ENCODE results near the gene SPOCK1. TPM values are rescaled to one million over a fixed set of nuclear protein-coding genes. Genes with fewer than 3 reads are reported as not detected.
"Not testable (repeated sequence)": the region's sequence is repeated elsewhere in the genome, so short reads cannot be mapped to it uniquely, and the experiment has no call there.

SPOCK1 gene
- total RNA-seq, 2 donors from 2014 or later = not detected

DNA sequence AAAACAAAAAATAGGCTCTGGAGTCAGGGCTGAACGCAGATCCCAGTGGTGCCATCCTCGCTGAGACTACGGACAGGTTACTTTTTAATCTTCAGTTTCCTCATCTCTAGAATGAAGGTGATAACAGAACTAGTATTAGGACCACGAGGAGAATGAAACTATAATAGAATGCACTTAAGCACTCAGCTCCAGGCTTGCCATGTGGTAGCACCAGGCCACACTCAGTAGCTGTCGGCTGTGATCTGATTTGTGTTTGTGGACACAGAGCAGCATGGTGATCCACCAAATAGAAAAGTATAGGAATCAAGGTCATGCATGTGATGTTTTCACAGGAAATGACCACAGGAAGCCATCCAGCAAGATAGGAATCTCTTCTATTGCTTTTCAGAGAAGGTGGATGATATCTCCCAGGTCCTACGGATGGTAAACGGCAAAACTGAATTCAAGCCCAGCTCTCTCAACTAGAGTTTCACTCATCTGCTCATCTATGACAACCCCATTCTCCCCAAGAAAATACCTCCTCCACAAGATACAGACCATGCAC, 498.0 kb downstream of the SPOCK1 start:
- H3K27ac Mint-ChIP-seq = no peak overlapping the region
- peaks cover 4% of the 10 kb centered on the region for H3K27me3 Mint-ChIP-seq
- no peaks in the 10 kb centered on the region for H3K36me3 Mint-ChIP-seq (ENCODE audit: low read depth)
- H3K9me3 Mint-ChIP-seq = peaks cover 16% of the 10 kb centered on the region
- H3K4me3 Mint-ChIP-seq = no peak overlapping the region
- H3K4me1 Mint-ChIP-seq = no peaks in the 10 kb centered on the region
- no peak for ATAC-seq (replicated peaks)

DNA sequence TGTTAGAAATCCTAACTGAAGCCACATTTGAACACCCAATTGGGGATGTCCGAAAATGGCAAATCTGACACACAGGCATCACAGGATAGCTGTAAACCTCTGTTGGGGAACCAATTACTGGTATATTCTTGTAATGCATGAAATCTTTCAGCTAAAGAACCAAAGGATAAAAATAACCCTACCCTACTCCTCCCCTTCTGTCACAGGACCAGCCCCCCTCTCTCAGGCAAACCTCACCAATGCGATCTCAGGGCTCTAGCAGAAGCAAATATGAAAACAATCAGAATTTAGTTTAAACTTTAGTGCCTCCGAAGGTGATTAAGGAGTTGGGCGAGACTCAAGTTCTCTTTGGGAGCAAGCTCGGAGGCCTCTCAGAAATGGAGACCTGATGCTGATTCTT, 499.3 kb downstream of the SPOCK1 start:
- ATAC-seq (replicated peaks) = no peak
- no peaks in the 10 kb centered on the region for H3K4me1 Mint-ChIP-seq
- H3K36me3 Mint-ChIP-seq (ENCODE audit: low read depth) = no peaks in the 10 kb centered on the region
- H3K4me3 Mint-ChIP-seq = no peak overlapping the region
- no peaks in the 10 kb centered on the region for H3K27me3 Mint-ChIP-seq
- H3K9me3 Mint-ChIP-seq = peaks cover 10% of the 10 kb centered on the region
- no peak overlapping the region for H3K27ac Mint-ChIP-seq

DNA sequence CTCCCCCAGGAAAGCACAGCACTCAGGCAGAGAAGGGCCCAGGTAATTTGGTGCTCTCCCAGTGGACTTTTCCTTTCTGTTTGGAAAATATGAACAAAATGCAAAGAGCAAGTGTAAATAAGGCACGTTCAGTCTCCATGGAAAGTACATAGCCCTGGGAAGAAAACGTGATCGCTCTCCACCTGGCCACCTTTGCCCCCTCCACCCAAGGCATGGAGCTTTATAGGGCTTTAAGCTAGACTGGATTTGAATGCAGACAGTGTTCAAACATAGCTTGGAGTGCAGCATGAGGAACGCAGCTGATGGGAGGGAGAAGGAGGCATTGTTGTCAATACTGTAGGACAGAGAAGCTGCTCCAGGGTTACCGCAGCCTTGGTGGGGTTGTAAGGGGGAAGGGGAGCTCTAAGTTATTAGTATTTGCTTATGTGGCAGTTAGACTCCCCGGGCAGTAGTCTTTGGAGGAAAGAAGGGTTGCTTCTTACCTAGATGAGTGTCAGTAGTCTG, 500.2 kb downstream of the SPOCK1 start:
- Mint-ChIP-seq H3K27ac (no peak overlapping the region), H3K36me3 (ENCODE audit: low read depth) (no peaks in the 10 kb centered on the region), H3K9me3 (peaks cover 10% of the 10 kb centered on the region), H3K4me1 (no peaks in the 10 kb centered on the region), H3K27me3 (no peaks in the 10 kb centered on the region), H3K4me3 (no peak overlapping the region)
- no peak for ATAC-seq (replicated peaks)

DNA sequence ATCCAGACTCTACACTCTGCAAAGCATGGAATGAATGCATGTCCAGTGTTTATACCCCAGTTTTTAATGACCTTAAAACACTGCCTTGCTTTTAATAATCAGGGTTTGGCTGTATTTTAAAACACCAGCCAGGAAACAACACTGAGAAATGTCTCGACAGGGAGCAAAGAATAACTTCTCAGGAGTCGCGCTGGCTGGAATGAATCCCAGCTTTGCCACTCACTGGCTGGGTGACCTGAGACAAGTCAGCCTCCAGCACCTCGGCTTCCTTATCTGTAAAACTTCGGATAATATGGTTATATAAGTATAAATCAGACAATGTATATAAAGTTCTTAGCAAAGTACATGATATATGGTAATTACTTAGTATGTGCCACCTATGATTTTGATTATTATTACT, 505.0 kb downstream of the SPOCK1 start:
- Mint-ChIP-seq H3K9me3 (peaks cover 4% of the 10 kb centered on the region), H3K36me3 (ENCODE audit: low read depth) (no peaks in the 10 kb centered on the region), H3K27ac (no peak overlapping the region), H3K4me3 (no peak overlapping the region), H3K4me1 (no peaks in the 10 kb centered on the region), H3K27me3 (no peaks in the 10 kb centered on the region)
- ATAC-seq (replicated peaks) = no peak

DNA sequence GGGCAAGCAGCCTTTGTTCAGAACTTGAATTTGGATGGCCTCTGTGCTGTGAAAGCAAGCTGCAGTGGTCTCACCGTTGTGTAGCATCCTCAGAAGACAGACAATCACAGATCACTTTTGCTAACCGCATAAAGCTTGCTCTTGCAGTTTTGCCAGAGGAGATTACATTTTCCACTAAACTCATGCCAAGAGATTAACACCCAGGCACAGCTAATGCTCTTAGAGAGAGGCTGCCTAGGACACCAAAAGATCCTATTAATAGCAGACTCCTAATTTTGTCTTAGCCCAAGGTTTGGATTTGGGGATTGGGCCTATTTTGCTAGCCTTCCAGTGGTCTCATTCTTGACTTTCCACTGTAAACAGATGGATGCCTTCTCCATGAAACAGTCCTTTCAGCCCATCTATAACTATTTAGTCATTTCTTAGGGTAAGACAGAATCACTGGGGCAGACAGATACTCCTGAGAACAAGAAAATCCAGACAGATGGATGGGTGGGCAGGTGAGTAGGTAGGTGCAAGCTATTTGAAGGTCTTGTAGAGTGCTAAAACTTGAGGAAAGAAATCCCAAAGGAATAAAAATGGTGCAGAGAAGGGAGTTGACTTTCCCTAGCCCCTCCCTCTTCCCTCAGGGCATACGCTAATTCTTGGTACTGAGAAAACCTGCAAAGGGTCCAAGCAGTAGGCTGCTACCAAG, 506.2 kb downstream of the SPOCK1 start:
- H3K27me3 Mint-ChIP-seq = no peaks in the 10 kb centered on the region
- no peaks in the 10 kb centered on the region for H3K4me1 Mint-ChIP-seq
- H3K4me3 Mint-ChIP-seq = no peak overlapping the region
- no peak overlapping the region for H3K27ac Mint-ChIP-seq
- H3K9me3 Mint-ChIP-seq = peaks cover 4% of the 10 kb centered on the region
- no peak for ATAC-seq (replicated peaks)
- H3K36me3 Mint-ChIP-seq (ENCODE audit: low read depth) = no peaks in the 10 kb centered on the region

DNA sequence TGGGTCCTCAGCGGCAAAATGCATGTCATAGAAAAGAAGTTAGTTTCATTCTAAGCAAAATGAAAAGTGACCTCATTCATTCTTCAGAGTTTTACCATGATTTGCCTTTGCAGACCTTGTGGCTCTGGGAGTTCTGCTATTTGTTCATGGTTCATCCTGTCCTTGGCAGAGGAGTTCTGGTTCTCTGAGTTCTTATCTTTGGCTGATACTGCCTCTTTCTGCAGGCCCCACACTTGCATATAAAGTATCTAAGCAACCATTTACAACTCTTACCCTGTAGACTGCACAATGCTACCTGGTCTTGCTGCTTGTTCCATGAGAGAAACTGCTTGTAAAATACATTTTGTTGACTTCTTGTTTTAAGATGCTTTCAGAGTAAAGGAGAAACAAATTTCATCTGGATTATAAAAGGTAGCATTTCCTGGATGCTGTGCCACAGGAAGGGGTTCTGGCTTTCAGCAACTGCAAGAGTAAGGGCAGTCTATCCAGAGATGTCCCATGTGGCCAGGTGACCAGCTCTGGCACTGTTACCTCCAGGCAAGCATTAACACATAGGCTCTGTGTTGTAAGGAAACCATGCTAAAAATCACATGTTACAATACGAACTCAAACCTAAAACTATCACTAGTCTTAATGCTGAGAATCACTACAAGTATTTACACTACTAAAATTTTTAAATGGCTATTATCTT, 513.2 kb downstream of the SPOCK1 start:
- Mint-ChIP-seq H3K36me3 (ENCODE audit: low read depth) (no peaks in the 10 kb centered on the region), H3K9me3 (no peaks in the 10 kb centered on the region), H3K4me1 (no peaks in the 10 kb centered on the region), H3K27me3 (no peaks in the 10 kb centered on the region), H3K4me3 (no peak overlapping the region), H3K27ac (no peak overlapping the region)
- no peak for ATAC-seq (replicated peaks)

DNA sequence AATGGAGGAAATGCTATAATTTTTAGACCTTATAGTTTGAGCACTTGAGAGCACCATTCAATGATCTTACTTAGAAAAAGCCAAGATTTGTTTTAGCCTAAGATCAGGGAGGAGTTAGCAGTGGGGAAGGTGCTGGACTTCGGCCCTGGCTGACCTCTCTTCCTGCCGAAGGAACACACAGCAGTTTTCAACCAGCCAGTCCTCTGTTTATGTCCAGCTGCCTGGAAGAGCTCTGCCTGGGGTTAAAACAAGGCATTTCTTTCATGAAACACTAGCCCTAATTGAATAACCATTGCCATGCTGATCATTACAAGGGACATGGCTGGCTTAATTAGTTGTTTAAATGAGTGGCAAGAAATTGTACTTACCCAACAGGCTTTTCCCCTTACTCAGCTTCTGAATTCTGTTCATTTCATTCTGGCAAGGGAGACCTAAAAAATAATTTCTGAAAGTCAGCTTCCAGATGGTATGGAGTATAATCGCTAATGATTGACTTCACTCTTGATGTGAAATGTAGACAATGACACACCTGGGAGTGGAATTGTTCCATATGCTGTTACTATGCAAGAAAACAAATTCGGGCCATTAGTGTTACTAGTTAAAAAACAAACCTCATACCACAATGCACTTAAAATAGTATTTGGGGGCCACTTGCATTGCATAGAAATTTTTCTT, 514.2 kb downstream of the SPOCK1 start:
- Mint-ChIP-seq H3K27ac (no peak overlapping the region), H3K27me3 (no peaks in the 10 kb centered on the region), H3K9me3 (peaks cover 4% of the 10 kb centered on the region), H3K4me3 (no peak overlapping the region), H3K36me3 (ENCODE audit: low read depth) (no peaks in the 10 kb centered on the region), H3K4me1 (no peaks in the 10 kb centered on the region)
- ATAC-seq (replicated peaks) = no peak

DNA sequence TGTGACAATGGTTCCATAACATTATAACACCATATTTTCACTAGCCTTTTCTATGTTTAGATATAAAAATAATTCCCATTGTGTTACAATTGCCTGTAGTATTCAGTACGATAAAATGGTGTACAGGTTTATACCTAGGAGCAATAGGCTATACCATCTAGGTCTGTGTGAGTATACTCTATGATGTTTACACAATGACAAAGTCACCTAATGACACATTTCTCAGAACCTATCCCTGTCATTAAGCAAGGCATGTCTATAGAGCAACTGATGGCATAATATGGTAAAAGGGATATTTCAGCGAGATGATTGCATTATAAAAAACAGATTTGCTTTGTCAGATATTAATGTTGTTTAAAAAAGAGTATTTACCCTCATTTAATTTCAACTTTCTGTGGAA, 517.2 kb downstream of the SPOCK1 start:
- Mint-ChIP-seq H3K4me1 (no peaks in the 10 kb centered on the region), H3K27ac (no peak overlapping the region), H3K9me3 (peaks cover 4% of the 10 kb centered on the region), H3K4me3 (no peak overlapping the region), H3K36me3 (ENCODE audit: low read depth) (no peaks in the 10 kb centered on the region), H3K27me3 (peaks cover 5% of the 10 kb centered on the region)
- ATAC-seq (replicated peaks) = no peak

DNA sequence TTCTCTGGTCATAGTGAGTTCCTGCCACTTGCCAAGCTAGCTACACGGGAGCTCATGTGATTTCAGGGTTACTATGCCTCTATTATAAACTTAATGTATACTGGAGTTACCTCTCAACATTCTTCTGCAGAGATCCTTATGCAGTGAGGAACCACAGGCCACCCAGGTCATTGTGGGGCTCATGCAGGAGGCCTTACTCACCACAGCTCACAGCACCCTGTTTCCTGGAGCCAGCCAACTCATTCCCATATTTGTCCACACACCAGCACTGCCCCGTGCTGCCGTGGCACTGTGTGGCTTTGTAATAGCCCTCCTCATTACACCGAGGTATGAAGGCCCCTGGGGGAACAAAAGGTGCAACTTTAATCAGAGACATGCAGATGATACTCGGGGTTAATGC, 520.0 kb downstream of the SPOCK1 start:
- H3K27me3 Mint-ChIP-seq = peaks cover 6% of the 10 kb centered on the region
- no peaks in the 10 kb centered on the region for H3K4me1 Mint-ChIP-seq
- ATAC-seq (replicated peaks) = no peak
- H3K9me3 Mint-ChIP-seq = peaks cover 4% of the 10 kb centered on the region
- no peaks in the 10 kb centered on the region for H3K36me3 Mint-ChIP-seq (ENCODE audit: low read depth)
- H3K4me3 Mint-ChIP-seq = no peak overlapping the region
- no peak overlapping the region for H3K27ac Mint-ChIP-seq

DNA sequence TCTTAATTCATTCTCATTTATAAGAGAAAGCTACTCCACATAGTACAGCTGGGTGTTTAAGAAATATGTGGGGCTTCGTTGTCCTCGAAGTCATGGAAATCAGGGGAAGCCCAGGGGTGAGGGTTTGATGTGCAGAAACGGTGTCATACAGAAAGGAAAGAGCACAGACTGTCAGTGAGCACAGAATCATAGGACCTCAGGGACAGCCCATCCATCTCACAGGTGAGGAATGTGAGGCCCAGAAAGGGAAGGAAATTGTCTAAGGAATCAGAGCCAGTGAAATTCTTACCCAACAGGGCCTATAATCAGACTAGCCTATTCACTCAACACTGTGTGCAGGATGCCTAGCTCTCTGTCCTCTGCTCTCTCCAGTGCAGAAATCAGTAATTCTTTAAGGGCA, 535.6 kb downstream of the SPOCK1 start:
- Mint-ChIP-seq H3K27me3 (no peaks in the 10 kb centered on the region), H3K36me3 (ENCODE audit: low read depth) (no peaks in the 10 kb centered on the region), H3K4me3 (no peak overlapping the region), H3K27ac (no peak overlapping the region), H3K9me3 (peaks cover 3% of the 10 kb centered on the region), H3K4me1 (no peaks in the 10 kb centered on the region)
- ATAC-seq (replicated peaks) = no peak

DNA sequence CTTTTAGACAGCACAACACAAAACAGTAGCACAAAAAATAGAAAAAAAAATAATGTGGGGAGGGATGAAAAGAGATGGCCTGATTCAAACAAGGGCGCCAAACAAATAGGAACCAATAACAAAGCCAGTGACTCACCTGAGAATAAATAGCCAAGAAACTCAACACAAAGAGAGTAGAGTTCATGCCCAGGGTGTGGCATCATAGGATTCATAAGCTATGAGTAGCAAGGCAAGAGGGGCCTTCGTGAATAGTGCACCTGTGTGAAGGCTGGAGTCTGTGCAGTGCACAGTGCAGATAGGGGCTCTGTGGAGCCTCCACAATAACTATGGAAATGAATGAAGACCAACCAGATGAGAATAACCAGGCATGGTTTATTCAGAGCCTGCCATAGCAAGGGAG, 541.7 kb downstream of the SPOCK1 start:
- Mint-ChIP-seq H3K4me3 (no peak overlapping the region), H3K27ac (no peak overlapping the region), H3K9me3 (peaks cover 6% of the 10 kb centered on the region), H3K27me3 (peaks cover 3% of the 10 kb centered on the region), H3K4me1 (no peaks in the 10 kb centered on the region), H3K36me3 (ENCODE audit: low read depth) (no peaks in the 10 kb centered on the region)
- ATAC-seq (replicated peaks) = no peak

DNA sequence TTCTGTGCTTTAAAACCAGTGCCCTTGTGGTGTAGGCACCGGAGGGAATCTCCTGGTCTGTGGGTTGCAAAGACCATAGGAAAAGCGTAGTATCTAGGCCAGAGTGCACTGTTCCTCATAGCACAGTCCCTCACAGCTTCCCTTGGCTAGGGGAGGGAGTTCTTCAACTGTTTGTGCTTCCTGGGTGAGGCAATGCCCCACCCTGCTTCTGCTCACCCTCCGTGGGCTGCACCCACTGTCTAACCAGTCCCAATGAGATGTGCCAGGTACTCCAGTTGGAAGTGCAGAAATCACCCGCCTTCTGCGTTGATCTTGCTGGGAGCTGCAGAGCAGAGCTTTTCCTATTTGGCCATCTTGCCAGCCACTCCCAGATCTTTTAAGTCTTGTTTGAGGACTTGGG, 545.0 kb downstream of the SPOCK1 start:
- not testable (repeated sequence) for H3K27me3 Mint-ChIP-seq; H3K4me1 Mint-ChIP-seq; H3K4me3 Mint-ChIP-seq; ATAC-seq (replicated peaks); H3K27ac Mint-ChIP-seq; H3K36me3 Mint-ChIP-seq (ENCODE audit: low read depth); H3K9me3 Mint-ChIP-seq

DNA sequence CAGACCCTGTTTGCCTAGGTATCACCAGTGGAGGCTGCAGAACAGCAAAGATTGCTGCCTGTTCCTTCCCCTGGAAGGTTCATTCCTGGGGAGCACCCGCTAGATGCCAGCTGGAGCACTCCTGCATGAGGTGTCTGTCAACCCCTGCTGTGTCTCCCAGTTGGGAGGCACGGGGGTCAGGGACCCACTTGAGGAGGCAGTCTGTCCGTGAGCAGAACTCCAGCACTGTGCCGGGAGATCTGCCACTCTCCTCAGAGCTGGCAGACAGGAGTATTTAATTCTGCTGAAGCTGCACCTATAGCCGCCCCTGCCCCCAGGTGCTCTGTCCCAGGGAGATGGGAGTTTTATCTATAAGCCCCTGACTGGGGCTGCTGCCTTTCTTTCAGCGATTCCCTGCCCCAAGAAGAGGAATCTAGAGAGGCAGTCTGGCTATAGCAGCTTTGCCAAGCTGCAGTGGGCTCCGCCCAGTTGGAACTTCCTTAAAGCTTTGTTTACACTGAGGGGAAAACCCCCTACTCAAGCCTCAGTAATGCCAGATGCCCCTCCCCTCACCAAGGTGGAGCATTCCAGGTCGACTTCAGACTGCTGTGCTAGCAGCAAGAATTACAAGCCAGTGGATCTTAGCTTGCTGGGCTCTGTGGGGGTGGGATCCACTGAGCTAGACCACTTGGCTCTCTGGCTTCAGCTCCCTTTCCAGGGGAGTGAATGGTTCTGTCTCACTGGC, 545.6 kb downstream of the SPOCK1 start:
- H3K36me3 Mint-ChIP-seq (ENCODE audit: low read depth); H3K27ac Mint-ChIP-seq; H3K4me3 Mint-ChIP-seq; H3K4me1 Mint-ChIP-seq; ATAC-seq (replicated peaks); H3K27me3 Mint-ChIP-seq; H3K9me3 Mint-ChIP-seq: not testable (repeated sequence)

DNA sequence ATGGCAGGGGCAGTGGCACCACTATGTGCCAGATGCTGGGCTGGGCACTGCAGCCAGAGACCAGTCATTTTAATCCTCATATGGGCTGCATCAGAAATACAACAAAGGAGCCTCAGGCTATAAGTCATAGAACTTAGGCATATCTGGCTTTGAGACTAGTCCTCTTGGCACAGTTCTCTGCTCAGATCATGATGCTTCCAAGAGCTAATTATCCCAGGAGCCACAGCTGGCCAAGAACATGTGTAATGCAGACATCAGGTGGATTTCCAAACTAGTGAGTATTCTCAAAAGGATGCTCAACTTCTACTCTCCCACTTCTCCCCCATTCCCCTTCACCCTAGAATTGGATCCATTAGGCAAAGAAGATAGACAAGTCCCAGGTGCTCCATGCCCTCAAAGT, 571.6 kb downstream of the SPOCK1 start:
- peaks cover 18% of the 10 kb centered on the region for H3K9me3 Mint-ChIP-seq
- no peaks in the 10 kb centered on the region for H3K4me1 Mint-ChIP-seq

More for the DNA sequence above, 571.6 kb downstream of the SPOCK1 start:
- ATAC-seq (replicated peaks) = no peak
- no peak overlapping the region for H3K4me3 Mint-ChIP-seq
- no peaks in the 10 kb centered on the region for H3K27me3 Mint-ChIP-seq
- no peak overlapping the region for H3K27ac Mint-ChIP-seq
- H3K36me3 Mint-ChIP-seq (ENCODE audit: low read depth) = no peaks in the 10 kb centered on the region
